CD1c-positive myeloid dendritic cell (primary cell): ENCODE results near the gene GUCA1A.
"Not testable (repeated sequence)": the region's sequence is repeated elsewhere in the genome, so short reads cannot be mapped to it uniquely, and the experiment has no call there.

Source experiments
- DNase-seq: peaks from one replicate; pipeline ENCODE4 v3.0.0-alpha.2; 2016; ENCODE audit errors: extremely low spot score

GUCA1A gene

GRCh38 chr6:42210551-42210950 is 37.4 kb downstream of the GUCA1A start:
- no peak for DNase-seq

DNA sequence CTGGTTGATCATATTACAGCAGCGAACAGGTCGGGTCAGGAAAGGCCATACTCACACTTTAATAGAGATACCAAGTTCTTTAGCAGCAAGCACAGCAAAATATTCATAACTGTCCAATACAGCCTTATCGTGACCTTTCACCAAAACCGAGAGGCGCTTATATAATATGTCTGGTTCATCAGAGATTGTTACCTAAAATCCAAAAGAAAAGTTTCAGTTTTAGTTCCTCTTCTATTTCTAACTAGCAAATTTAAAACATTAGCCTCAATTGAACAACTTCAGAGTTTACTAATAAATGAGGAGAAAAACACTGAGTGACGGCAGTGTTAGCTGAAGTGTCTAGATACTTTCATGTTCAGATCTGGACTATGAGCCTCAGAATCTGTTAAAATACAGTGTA is 38.6 kb downstream of the GUCA1A start:
- no peak for DNase-seq

DNA sequence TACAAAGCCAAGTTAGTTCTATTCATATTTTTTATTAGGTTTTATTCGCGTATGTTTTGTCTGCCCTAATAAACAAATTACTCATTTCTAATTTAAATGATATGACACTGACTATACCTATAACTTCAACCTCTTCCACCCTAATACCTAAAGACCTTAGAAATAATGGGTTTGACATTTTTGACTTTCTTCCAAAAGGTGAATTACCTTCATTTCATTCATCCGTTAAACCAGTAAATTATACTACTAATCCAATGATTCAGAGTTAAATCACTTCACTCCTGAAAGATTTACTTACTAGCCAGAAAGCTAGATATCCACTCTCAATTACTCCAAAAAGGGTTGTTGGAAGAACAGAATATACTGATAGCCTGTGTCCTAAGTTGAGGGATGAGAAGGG is 39.3 kb downstream of the GUCA1A start:
- no peak for DNase-seq

DNA sequence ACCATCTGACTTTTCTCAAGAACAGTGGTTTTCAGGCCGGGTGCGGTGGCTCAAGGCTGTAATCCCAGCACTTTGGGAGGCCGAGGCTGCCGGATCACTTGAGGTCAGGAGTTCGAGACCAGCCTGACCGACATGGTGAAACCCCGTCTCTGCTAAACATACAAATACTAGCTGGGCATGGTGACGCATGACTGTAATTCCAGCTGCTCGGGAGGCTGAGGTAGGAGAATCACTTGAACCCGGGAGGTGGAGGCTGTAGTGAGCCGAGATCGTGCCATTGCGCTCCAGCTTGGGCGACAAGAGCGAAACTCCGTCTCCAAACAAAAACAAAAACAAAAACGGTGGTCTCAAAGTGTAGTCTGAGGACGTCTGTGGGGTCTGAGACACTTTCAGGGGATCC is 43.3 kb downstream of the GUCA1A start:
- DNase-seq, result not testable (repeated sequence)

DNA sequence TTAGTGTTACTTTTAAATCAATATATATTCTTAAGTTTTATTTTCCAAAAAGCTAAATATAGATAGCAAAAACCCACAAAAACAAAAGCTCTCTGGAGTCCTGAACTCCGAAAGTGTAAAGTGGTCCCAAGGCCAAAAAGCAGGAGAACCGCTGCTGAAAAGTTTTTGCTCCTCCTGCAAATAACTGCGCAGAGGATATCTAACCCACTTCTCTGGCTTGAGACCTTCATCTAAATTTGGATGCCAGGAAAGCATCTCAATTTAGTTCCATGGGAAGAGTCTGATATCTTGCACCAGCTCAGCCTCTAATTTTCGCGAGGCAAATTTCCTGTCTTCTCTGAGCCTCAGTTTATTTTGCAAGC is 44.0 kb downstream of the GUCA1A start:
- DNase-seq, result no peak

DNA sequence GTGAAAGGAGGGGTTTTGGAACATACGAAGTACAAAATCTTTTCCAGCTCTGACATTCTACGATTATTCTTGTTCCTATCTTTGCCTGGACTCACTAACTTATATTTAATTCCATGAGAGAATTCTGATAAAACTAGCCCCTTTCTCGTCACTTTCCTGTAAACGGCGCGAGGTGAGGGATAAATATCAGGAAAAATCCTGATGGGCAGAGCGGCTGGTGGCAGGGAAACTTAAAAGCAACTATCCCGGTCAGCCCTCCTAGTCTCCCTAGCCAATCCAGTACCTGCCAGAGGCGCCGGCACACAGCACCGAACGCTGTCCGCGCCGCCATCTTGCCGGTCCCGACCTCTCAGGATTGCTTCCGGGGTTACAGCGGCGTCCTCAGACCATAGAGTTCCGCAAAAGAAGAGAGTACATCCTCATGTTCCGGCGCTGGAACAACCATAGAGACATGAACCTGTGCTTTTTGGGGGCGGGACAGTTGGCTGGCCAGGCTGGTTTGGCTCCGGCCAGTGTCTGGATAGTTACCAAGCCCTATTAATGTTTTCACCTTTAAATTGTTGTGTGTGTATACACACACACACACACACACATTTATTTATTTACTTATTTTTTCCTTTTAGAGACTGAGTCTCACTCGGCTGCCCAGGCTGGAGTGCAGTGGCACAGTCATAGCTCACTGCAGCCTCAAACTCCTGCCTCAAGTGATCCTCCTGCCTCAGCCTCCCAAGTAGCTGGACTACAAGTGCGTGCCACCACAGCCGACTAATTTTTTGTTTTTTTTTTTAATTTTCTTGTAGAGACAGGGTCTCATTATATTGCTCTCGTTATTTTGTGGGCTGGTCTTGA is 44.6 kb downstream of the GUCA1A start, which contains the start of gene MRPS10:
MRPS10 (minus strand) TSS at position 343 of the 849 bp plus-strand sequence; CDS start at position 331, 12 bp downstream.
- DNase-seq, result peak; percentile 96

- no peak for DNase-seq
Observed at GRCh38 chr6:42220807-42221206, 47.6 kb downstream of the GUCA1A start.

DNA sequence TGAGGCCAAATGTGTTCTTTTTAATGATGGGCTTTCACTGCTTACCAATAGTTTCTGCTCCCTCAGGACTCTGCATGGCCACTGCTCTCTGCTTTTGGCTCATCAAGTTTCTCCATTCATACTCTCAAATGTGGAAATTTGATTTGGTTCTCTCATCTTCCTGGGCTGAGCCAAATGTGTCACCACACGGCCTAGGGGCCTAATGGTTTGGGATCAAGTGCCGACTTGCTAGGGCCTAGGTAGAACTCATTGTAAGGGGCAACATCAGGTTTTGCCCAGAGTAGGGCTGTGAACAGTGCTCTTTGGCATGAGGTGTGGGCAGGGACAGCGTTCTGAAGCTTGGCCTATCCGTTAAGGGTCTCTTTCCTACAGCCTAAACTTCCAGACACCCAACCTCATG is 48.4 kb downstream of the GUCA1A start:
- DNase-seq, result no peak

DNA sequence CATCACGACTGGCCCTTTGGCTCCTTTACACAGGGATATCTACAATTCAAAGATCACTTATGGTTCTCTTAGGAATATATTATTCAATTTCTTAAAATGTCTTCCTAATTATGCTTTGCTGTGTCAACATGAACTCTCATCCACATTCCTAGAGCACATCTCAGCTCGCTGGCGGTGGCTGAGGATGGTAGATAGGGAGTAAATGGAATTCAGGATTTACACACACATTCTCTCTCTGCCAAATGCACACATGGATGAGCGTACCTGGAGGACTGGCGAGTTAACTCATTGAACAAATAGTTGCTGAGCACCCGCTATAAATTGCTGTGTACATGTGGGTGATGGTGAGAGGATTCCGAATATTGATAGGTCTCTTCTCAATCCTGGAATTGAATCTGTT is 49.3 kb downstream of the GUCA1A start:
- DNase-seq, result no peak

DNA sequence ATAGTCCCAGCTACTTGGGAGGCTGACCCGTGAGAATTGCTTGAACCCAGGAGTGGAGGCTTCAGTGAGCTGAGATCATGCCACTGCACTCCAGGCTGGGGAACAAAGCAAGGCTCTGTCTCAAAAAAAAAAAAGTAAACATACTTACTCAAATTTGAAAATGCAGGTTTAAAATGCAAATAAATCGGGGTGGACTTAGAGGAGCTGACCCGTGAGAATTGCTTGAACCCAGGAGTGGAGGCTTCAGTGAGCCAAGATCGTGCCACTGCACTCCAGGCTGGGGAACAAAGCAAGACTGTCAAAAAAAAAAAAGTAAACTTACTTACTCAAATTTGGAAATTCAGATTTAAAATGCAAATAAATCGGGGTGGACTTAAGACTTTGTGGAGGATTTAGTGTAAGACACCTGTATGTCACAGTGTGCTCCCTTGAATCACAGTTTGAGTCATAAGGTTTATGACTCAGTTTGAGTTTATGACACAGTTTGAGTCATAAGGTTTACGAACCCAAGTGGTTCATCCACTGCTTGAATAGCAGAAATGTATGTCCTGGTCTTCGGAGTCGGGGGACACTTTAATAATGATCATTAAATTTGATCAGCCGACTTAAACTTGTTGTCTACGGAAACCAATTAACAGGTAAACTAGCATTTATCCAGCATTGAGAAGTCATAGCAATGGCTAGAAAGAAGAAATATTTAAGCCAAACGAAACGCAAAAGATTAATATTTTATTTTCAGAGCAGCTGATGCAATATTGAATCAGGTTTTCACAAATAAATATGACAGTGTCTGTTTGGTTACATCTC is 51.3 kb downstream of the GUCA1A start:
- peak; percentile 38 for DNase-seq

- no peak for DNase-seq
Observed at GRCh38 chr6:42225029-42225339, 51.8 kb downstream of the GUCA1A start.

DNA sequence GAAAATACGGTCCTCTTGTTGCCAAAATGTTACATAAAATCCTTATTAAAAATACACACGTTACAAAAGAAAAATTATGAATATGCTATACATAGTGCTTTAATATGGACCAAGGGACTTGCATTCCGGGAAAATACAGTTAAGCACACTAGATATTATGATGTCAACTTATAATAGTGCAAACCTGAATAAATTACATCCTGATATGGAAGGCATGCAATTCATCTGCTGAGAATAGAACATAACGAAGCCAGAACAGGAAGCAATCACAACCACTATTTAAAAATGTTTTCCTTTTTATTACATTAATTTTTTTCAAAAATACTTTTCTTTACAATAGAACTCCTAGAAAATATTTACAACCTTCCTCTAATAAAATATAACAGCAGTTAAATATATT is 52.3 kb downstream of the GUCA1A start:
- no peak for DNase-seq

DNA sequence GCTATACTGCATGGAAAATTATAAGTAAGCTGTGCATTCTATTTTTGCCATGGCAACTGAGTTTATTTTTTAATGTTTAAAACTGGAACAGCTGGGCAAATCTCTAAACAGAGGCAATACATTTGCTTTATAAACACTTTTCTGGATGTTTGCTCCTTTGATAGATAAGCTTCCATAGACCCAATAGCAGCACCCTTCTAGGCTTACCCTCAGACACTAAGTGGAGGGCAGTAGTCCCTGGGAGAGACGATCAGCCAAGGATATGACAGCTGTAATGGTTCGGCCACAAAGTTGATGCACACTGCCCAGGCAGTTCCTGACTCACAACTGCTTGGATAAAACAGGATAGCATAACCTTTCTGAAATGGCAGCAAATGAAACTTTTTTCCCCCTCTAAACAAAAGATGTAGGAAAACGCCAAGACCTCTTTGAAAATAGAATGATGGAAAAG is 53.0 kb downstream of the GUCA1A start:
- DNase-seq, result no peak

GRCh38 chr6:42226645-42227143 is 53.5 kb downstream of the GUCA1A start:
- DNase-seq, result no peak

- DNase-seq, result no peak
Observed at GRCh38 chr6:42227173-42227850, 54.1 kb downstream of the GUCA1A start.

DNA sequence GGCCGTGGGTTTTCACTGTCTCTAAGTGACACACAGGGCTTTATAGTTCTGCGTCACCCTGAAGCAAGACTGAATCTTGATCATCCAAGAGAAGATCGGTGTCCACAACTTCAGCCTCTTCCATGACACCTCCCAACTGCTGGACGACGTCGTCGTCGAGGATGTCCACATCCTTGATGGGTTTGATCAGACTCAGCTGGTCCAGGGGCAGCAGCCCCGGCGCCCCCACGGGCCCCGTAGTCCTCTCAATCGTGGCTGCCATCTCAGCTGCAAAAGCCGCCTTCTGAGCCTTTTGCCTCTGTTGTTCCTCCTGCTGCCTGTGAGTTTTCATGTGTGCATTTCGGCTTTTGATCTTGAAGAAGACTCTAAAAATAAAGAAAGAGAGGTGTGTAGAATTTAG is 55.1 kb downstream of the GUCA1A start:
- no peak for DNase-seq
